ENCODE data around the gene APPL2. TPM values are rescaled to one million over a fixed set of nuclear protein-coding genes. Genes with fewer than 3 reads are reported as not detected.

Gene APPL2
- total and polyA plus RNA-seq, 2 experiments from 2014 or later, result 83.0 to 122 TPM

GRCh38 chr12:105234197-105234596 is 1.8 kb downstream of the APPL2 start:
- Histone ChIP-seq H3K36me3 (ENCODE audit: low read depth) (peaks cover 7% of the 10 kb centered on the region; the same call in 1 of the 2 replicates), H3K27ac (peak overlapping the region; percentile 96), H3K27me3 (replicated peaks; ENCODE audit: insufficient read depth) (no peaks in the 10 kb centered on the region), H3F3A (ENCODE audit: insufficient read depth) (peaks cover 67% of the 10 kb centered on the region), H3K9ac (peak overlapping the region; percentile 92), H4K20me1 (ENCODE audit: insufficient read depth) (no peaks in the 10 kb centered on the region), H3K4me1 (ENCODE audit: insufficient read depth) (peaks cover 55% of the 10 kb centered on the region), H3K9me2 (ENCODE audit: insufficient read depth) (no peaks in the 10 kb centered on the region), H3K79me2 (ENCODE audit: insufficient read depth) (peaks cover 66% of the 10 kb centered on the region), H3K9me3 (ENCODE audit: low read depth) (no peaks in the 10 kb centered on the region), H2AFZ (no peak overlapping the region), H3K4me2 (ENCODE audit: unreplicated experiment) (peak overlapping the region; percentile 99), H3K4me3 (peak overlapping the region; percentile 91)
- DNase-seq, result no peak
- 4 to 10% methylated on average over 1 of the region's 1 CpG for WGBS, 2 experiments (ENCODE audit: low coverage in 1 of 2, low lambda C conversion rate in 2 of 2, missing lambda C conversion rate in 2 of 2)
- in situ Hi-C loops (cut with MboI), result no loop called here
- no peak for TF ChIP-seq EZH2 (IDR thresholded peaks at IDR 0.05; ENCODE audit: insufficient read depth, poor library complexity, severe bottlenecking)
- no peak for TF ChIP-seq EZH2phosphoT487 (IDR thresholded peaks at IDR 0.05; ENCODE audit: insufficient read depth, low read depth)

- Histone ChIP-seq H3K27ac (peak overlapping the region; percentile 96), H3K4me2 (ENCODE audit: unreplicated experiment) (peak overlapping the region; percentile 99), H2AFZ (no peak overlapping the region), H3K9me2 (ENCODE audit: insufficient read depth) (no peaks in the 10 kb centered on the region), H3K79me2 (ENCODE audit: insufficient read depth) (peaks cover 70% of the 10 kb centered on the region), H3K9me3 (ENCODE audit: low read depth) (no peaks in the 10 kb centered on the region), H3K36me3 (ENCODE audit: low read depth) (peaks cover 8% of the 10 kb centered on the region; the same call in 1 of the 2 replicates), H3K4me3 (peak overlapping the region; percentile 91), H3F3A (ENCODE audit: insufficient read depth) (peaks cover 75% of the 10 kb centered on the region), H3K27me3 (replicated peaks; ENCODE audit: insufficient read depth) (no peaks in the 10 kb centered on the region), H3K4me1 (ENCODE audit: insufficient read depth) (peaks cover 64% of the 10 kb centered on the region), H3K9ac (peak overlapping the region; percentile 92), H4K20me1 (ENCODE audit: insufficient read depth) (no peaks in the 10 kb centered on the region)
- DNase-seq, result peak; percentile 58
- TF ChIP-seq EZH2phosphoT487 (IDR thresholded peaks at IDR 0.05; ENCODE audit: insufficient read depth, low read depth) (no peak), EZH2 (IDR thresholded peaks at IDR 0.05; ENCODE audit: insufficient read depth, poor library complexity, severe bottlenecking) (no peak)
- 11 to 15% methylated on average over 4 of the region's 4 CpGs for WGBS, 2 experiments (ENCODE audit: low coverage in 1 of 2, low lambda C conversion rate in 2 of 2, missing lambda C conversion rate in 2 of 2)
- in situ Hi-C loops (cut with MboI), result no loop called here
Measured at GRCh38 chr12:105233041-105233905, 2.7 kb downstream of the APPL2 start.

DNA sequence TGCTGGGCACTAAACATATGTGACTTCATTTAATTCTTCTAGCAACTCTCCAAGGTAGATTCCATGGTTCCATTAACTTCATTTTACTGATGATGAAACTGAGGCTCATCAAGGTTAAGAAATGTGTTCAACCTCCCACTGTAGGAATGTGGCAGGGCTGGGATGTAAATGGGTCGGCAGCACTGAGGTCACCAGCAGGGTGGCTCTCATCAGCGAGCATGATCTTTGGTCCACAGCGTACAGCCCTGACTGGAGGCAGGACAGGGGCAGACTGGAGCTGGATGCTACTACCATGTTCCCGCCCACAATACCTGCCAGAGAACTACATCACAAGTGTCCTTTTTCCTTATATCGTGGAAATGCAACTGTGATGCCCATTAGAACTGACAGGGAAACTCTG is 4.6 kb downstream of the APPL2 start:
- Histone ChIP-seq H3K27me3 (replicated peaks; ENCODE audit: insufficient read depth) (no peaks in the 10 kb centered on the region), H3K36me3 (ENCODE audit: low read depth) (peaks cover 27% of the 10 kb centered on the region; the same call in 1 of the 2 replicates), H3K4me1 (ENCODE audit: insufficient read depth) (peaks cover 78% of the 10 kb centered on the region), H3K4me2 (ENCODE audit: unreplicated experiment) (peak overlapping the region; percentile 63), H3K79me2 (ENCODE audit: insufficient read depth) (peaks cover 89% of the 10 kb centered on the region), H3K9me2 (ENCODE audit: insufficient read depth) (no peaks in the 10 kb centered on the region), H2AFZ (no peak overlapping the region), H3K9ac (0 out of 2 replicates have a peak overlapping the region, but pooled peaks have one; percentile 5), H4K20me1 (ENCODE audit: insufficient read depth) (no peaks in the 10 kb centered on the region), H3K4me3 (peak overlapping the region; percentile 91), H3K27ac (peak overlapping the region; percentile 96), H3K9me3 (ENCODE audit: low read depth) (no peaks in the 10 kb centered on the region), H3F3A (ENCODE audit: insufficient read depth) (peaks cover 91% of the 10 kb centered on the region)
- in situ Hi-C loops (cut with MboI), result no loop called here
- TF ChIP-seq EZH2 (IDR thresholded peaks at IDR 0.05; ENCODE audit: insufficient read depth, poor library complexity, severe bottlenecking) (no peak), EZH2phosphoT487 (IDR thresholded peaks at IDR 0.05; ENCODE audit: insufficient read depth, low read depth) (no peak)
- WGBS, 2 experiments (ENCODE audit: low coverage in 1 of 2, low lambda C conversion rate in 2 of 2, missing lambda C conversion rate in 2 of 2), result 77 to 83% methylated on average over 5 of the region's 5 CpGs
- no peak for DNase-seq

DNA sequence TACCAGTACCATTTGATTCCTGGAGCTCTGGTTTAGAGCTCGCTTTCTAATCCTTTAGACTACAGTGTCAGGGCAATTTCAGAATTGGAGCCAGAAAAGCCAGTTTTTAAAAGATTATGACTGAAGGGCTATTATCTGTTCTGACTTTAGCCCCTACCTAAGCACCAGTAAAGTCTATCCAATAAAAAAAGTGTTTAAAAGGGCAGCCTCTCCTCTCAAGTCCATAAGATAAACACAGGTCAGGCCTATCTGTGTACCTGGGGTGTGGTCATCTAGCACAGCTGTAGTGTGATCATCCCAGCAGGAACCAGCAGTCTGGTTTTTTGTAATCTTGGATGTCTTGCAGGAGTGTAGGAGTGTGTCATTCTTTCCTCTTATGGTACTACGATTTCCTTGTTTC is 6.6 kb downstream of the APPL2 start:
- TF ChIP-seq EZH2 (IDR thresholded peaks at IDR 0.05; ENCODE audit: insufficient read depth, poor library complexity, severe bottlenecking) (no peak), EZH2phosphoT487 (IDR thresholded peaks at IDR 0.05; ENCODE audit: insufficient read depth, low read depth) (no peak)
- no peaks in the 10 kb centered on the region for H3K27me3 ChIP-seq (replicated peaks; ENCODE audit: insufficient read depth)
- H3K79me2 ChIP-seq (ENCODE audit: insufficient read depth), result peaks cover 90% of the 10 kb centered on the region
- peak overlapping the region; percentile 63 for H3K4me2 ChIP-seq (ENCODE audit: unreplicated experiment)
- peak overlapping the region; percentile 96 for H3K27ac ChIP-seq
- no peaks in the 10 kb centered on the region for H3K9me3 ChIP-seq (ENCODE audit: low read depth)
- peak overlapping the region; percentile 51 for H3K9ac ChIP-seq
- 12 to 15% methylated on average over 2 of the region's 2 CpGs for WGBS, 2 experiments (ENCODE audit: low coverage in 1 of 2, low lambda C conversion rate in 2 of 2, missing lambda C conversion rate in 2 of 2)
- peak overlapping the region; percentile 91 for H3K4me3 ChIP-seq
- peak; percentile 79 for DNase-seq
- H3K4me1 ChIP-seq (ENCODE audit: insufficient read depth), result peaks cover 96% of the 10 kb centered on the region
- H2AFZ ChIP-seq, result no peak overlapping the region
- H3K36me3 ChIP-seq (ENCODE audit: low read depth), result peaks cover 41% of the 10 kb centered on the region
- H3F3A ChIP-seq (ENCODE audit: insufficient read depth), result peaks cover 94% of the 10 kb centered on the region
- in situ Hi-C loops (cut with MboI), result no loop called here
- no peaks in the 10 kb centered on the region for H3K9me2 ChIP-seq (ENCODE audit: insufficient read depth)
- no peaks in the 10 kb centered on the region for H4K20me1 ChIP-seq (ENCODE audit: insufficient read depth)
